Nucleus accumbens (tissue), 56 donors: ENCODE results near the gene SAMD14.

Experiments used
- DNase-seq, 56 donors: peaks; one replicate each; lab custom pipeline; 2025; lab: John Stamatoyannopoulos, UW

The SAMD14 gene

DNA sequence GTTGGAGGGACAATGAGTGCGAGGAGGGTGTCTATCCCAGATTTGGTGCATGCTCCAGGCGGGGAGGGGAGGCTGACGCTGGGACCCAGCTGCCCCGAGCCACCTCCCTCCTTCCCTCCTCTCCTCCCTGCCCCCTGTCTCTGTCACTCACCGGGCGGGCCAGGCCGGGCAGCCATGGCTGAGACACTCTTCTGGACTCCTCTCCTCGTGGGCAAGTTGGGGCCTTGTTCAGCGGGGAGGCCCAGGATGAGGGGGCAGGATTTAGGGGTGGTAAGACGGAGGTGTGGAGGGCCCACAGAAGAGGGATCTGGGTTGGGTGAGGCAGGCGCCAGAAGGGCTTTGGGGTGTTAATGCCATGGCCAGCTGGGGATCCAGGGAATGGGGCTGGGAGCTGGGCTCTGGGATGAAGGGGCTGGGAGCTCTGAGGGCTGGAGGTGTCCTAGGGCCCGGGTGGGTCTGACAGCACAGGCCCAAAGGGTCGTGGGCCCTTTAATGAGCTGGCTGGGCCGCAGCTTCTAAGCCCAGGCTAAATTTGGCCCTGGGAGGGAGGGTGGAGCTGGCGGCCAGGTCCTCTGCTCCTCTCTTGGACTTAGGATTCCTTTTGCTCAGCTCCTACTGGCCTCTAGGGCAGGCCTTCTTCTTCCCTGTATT lies 36.0 kb upstream of the SAMD14 start, which contains the start of gene SGCA:
TSS of gene SGCA (plus strand) at position 139 of the 651 bp plus-strand sequence. CDS start at position 175, 36 bp downstream.
- no peak for DNase-seq

DNA sequence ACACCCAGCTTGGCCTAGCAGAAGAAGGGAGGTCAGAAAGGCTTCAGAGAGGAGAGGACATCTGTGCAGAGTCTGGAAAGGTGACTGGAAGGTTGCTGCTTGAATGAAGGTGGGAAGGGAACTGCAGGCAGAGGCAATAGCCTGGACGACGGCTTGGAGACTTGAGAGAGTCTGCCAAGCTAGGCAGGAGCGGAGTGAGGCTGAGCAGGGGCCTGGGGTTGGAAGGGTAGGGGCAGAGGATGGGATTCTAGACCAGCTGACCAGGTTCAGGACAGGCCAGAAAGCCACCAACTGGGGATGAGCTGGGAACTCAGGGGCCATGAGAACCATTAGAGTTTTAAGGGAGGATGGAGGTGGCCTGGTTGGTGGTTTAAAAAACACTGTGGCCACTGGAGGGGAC lies 35.5 kb upstream of the SAMD14 start:
- no peak for DNase-seq

DNA sequence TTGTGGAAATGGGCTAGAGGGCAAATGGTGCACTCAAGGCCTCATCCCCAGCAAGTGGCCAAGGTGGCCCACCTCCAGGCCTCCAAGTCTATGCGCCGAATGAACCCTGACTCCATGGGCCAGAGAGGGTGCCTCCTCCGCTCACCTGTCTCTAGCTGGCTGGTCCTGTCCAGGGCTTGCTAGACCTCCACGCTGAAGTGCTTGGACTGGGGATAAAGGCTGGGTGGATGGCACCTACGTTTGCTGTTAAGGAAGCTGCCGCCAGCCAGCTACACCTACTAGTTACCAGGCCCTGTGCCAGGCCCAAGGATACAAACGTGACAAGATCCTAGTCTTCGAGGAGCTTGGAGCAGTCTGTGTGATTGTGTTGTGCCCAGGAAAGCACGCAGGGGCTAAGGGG lies 35.1 kb upstream of the SAMD14 start:
- no peak for DNase-seq

DNA sequence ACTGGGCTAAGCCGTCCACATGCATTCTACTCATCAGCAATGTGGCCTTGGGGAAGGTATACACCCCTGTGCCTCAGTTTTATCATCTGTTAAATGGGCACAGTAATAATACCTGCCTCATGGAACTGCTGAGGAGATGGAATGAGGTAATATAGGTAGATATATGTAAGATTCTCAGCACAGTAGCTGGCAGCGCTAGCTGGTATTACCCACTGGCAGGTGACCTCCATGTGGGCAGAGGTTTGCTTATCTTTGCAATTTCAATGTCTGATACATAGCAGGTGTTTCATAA lies 34.7 kb upstream of the SAMD14 start:
- no peak for DNase-seq

DNA sequence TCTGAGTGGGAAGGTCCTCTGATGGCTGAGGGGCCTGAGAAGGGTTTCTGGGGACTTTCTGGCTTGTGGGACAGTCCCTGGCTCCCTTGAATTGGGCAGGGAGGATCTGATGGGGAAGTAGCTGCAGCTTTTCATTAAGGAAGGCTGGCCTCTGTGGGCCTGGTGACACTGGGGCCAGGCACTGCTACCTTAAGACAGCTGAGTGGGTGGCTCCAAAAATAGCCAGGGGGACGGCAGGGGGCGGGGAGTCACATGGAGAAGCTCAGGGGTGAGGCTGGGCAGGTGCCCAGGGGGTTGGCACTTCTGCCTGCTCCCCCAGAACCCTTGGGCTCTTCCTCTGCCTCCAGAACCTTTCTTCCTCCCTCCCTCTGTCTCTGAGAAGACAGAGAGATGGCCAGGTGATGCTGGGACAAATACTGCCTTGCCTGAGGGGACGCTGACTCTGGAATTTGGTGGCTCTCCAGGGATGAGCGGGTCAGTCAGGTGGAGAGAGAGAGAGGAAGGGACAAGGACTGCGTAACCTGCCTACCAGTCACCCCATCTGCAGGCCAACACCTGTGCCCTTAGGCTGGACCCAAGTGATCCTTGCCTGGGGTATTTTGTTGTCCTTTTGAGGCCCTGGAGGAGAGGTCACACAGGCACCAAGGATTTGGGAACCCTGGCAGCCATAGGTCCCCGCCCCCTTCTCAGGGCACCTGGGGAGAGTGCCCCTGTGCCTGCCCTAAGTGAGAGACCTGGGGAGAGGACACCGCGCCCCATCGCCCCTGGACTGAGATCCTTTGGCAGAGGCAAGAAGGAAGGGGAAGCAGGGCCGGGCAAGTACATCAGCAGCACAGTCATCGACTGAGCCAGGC lies 34.1 kb upstream of the SAMD14 start:
- no peak for DNase-seq

DNA sequence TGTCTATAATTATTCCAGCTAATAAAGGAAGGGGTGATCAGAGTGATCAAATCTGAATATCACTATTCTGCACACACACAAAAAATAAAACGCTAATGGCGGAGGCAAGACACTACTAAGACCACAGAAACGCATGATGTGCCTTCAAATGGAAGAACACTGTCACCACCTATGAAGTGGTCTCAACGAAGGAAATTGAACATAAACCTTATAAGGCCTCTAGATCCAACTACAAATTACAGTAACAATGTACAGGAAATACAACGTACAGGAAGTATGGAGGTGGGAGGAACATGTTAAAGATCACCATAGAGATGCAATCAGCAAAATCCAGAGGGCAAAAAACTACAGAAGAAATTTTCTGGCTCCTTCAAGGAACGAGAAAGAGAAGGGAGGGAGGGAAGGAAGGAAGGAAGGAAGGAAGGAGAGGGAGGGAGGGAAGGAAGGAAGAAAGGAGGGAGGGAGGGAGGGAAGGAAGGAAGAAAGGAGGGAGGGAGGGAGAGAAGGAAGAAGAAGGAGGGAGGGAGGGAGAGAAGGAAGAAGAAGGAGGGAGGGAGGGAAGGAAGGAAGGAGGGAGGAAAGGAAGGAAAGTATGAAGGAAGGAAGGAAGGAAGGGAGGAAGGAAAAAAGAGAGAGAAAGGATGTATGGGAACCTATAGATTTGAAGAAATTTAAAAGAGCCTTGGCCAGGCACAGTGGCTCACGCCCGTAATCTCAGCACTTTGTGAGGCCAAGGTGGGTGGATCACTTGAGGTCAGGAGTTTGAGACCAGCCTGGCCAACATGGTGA lies 32.7 kb upstream of the SAMD14 start:
- DNase-seq: no peak

DNA sequence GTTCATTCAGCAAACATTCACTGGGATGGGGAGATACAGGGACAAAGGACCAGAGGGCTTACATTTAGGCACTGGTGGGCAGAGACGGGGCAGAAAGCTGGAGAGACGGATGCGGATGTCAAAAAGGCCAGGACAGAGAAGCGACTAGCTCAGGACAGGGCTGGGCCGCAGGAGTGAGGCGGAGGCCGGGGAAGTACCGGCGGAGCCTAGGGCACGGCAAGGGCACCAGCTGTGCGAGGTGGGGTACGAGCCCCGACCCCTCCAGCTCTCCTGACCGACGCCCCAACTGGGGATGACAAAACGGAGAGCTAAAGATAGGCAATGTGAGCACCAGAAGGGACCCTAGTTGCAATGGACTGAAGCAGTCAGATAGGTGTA lies 31.9 kb upstream of the SAMD14 start:
- DNase-seq: no peak

DNA sequence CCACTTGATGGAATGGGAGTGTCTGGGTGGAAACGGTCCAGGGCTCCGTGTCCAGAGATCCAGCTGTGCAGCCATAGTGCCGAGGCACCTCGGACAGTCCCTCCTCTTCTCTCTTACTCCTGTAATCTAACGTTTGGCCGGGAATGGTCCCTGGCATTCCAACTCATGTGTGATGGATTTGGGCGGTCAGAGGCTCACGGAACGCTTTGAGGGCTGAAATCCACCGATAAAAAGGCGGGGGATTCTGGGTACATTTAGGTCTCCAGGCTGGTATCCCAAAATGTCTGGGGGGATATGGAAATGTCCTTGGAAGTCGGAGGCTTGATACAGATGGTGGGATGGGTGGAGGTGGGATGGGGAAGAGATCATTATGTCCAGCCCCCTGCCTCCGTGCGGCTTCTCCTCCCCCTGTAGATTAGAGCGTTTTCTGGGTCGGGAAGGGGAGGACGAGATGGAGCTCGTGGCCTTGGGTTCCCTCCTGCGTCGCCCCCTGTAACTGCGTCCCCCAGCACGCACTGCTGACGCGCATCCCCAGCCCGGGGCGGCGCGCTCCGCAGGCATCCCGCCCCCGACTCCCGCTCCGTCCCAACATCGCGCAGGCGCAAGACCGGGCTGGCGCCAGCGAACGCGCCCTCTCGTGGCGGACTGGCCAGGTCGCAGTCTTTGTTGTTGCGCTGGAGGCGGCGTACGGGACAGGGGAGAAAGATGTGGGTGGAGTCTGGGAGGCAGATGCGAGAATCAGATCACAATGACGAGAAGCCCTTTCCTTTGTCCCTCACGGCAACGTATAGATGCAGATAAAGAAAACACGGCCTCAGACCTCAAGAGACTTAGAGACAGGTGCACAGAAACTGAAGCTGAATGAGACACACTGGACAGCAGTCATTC lies 31.3 kb upstream of the SAMD14 start:
- DNase-seq: peak in 55 of 56 donors; percentile 33 to 97 (median 87)

DNA sequence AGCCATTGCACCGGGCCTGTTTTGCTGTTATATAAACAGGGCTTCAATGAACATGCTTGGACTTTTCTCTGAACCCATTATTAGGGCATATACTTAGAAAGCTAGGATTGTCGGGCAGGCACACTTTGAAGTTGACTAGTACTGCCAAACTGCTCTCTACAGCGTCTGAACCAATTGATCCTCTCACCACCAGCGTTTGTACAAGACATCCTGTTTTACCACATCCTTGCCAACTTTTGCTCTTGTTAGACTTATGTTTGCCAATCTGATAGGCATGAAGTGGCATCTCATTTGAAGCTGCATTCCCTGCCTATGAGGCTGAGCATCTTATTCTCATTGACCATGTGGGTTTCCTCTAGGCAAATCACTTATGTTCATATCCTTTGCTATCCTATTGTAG lies 27.9 kb upstream of the SAMD14 start:
- DNase-seq: no peak

DNA sequence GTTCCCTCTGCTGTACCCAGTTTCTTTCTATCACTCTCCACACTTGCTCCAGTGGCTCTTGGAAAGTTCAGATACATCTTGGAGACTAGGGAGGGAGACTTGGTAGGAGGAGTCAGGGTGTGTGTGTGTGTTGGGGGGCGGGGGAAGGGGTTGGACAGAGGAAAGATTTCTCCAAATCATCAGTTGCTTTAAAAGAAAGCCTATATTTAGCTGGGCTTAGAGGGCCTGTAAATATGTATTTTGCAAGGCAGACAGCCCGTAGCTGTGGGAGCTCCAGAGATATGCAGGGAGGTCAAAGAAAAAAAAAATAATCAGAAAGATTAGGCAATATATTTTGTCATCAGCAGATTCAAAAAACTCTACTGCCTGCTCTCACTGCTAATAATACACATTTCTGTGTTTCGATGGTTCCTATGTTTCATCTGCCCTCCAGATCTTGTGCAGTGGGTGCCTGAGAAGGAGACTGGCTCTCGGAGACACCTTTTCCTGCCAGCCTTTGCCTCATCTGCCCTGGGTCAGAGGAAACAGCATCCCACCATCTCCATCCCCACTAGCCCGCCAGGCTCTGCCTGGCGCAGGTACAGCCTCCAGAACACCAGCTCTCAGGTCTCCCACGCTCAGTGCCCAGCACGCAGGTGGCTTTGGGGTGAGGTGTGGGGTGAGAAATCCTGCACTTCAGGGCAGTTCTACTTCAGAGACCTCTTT lies 25.3 kb upstream of the SAMD14 start:
- no peak for DNase-seq

DNA sequence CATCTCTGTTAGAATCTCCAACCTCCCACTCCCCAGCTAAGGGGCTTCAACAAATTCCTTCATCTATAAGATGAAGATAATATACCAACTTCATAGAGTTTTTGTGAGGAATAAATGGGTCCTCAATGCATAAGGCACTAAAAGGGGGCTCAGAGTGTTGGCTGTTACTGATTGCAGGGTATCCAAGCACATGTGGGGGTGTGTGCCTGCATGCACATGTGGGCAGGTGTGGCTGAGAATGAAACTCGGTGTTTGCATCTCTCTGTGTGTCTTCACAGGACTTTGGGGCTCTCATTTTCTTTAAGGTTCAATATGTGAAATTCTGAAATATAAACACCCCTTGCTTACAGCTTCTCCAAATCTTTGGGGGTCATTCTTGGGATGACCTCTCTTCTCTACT lies 24.6 kb upstream of the SAMD14 start:
- no peak for DNase-seq

DNA sequence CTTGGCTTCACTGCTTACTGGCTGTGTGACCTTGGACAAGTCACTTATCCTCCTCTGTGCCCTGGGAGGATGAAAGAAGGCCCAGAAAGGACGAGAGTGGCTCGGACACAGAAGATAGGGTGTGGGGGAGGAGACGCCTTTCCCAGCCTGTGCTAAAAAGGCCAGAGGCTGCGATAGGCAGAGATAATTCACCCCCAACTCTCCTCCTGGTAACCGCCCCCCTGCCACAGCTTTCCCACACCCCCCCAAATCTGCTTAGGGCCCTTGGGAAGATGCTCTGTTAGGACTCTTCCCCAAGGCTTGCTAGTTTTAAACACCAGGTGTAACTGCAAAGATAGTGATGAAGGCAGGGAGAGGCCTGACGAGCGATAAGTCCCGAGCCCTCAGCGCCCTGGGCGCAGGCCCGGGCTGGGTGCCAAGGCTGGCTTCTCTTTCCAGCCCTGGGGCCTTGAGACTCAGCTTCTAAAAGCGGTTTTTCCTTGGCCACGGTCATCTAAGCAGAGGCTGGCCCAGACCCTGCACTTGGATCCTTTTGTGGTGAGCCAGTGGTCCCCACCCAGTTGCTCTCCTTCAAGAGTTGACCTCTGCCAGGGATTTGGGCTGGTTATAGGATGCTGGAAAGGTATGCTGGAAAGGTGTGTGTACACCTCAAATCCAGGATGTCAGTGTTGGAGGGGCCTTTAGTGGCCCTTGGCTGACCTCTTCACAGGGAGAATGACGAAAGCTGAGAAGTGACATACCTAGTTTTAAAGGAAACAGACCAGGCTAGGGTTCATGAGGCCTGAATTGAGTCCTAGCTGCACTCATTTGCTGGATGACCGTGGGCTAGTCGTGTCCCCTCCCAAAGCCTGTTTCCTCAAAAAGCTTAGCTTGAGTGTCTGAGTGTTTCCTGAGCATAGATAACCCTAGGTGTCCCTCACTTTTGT lies 24.0 kb upstream of the SAMD14 start:
- DNase-seq: peak in 2 of 56 donors; percentile 29 to 31

DNA sequence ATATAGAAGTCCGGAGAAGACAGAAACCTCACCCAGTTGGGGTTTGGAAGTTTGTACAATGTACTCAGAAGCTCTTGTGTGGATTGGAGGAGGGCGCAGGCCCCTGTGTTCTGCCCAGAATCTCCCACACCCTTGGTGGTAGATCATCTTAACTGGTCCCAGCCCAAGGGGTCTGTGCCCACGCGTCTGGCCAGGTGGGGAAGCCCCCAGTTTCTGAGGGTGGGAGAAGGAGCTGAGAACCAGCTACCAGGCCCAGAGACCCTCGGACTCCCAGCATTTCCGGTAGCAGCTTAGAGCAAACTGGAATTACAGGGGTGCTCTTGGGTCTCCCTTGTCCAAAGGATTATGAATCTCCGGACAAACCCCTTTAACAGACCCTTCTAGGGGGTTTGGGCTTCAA lies 22.8 kb upstream of the SAMD14 start:
- no peak for DNase-seq

DNA sequence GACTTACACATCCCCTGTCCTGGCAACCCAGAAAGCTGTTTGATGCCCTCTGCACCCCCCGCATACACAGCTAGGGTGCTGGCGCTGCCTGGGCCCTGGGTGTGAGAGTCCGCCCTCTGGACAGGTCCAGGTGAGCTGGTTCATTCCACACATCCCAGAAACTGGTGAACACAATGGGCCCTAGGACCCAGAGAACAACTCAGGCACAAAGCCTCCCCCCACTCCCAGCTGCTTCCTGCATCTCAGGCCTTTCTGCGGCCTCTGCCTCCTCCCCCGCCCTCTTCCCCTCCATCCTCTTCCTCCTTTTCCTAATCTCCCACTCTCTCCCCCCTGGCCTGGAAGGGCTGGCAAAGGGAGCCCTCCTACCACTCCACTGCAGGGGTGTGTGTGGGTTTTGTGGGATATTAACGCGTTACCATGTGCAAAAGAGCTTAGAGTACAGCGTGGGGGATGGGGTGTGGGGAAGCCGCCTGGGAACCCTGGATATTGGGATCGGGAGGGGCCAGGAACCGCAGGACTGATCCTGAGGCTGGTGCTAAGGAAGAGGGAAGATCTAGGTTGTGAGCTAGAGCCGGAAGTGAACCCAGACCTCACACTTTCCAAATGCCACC lies 22.1 kb upstream of the SAMD14 start:
- DNase-seq: peak in 55 of 56 donors; percentile 51 to 94 (median 83)

DNA sequence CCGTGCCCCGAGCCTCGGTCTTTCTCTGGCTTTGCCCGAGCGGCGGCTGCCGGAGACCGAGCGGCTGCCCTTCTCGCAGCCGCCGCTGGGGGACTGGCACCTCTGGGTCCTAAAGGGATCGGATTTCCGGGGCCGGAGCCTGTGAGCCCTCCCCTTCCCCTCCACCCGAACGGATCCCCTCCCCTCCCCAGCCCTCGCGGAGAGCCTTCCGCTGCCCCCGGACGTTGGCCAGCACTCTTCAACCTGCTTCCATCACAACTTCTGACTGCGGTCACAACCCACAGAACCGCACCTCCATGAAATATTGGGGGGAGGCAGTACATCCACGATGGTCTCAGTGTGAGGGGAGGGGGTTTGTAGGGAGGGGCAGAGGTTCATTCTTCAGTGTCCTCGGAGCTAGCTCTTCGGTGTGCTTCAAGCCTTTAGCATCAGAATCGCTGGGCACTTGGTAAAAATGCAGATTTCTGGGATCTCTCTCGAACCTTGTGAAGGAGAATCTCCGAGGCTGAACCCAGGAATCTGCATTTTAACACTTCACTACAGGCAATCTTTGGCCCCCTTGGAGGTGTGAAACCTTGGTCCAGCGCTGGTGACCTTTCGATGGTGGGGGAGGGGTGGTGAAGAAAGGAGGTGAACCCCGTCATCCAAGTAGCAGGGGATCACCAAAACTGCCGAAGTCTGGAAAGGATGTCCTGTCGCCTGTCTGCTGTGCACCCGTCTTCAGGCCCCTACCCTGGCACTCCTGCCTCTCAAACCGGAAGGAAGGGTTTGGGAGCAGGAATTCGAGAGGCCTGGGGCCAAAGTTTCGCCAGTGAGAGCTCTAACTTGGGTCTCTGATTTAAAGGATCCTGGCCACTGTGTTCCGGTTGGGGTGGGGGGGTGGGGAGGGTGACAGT lies 21.3 kb upstream of the SAMD14 start:
- DNase-seq: peak; percentile 32 to 92 (median 81)

DNA sequence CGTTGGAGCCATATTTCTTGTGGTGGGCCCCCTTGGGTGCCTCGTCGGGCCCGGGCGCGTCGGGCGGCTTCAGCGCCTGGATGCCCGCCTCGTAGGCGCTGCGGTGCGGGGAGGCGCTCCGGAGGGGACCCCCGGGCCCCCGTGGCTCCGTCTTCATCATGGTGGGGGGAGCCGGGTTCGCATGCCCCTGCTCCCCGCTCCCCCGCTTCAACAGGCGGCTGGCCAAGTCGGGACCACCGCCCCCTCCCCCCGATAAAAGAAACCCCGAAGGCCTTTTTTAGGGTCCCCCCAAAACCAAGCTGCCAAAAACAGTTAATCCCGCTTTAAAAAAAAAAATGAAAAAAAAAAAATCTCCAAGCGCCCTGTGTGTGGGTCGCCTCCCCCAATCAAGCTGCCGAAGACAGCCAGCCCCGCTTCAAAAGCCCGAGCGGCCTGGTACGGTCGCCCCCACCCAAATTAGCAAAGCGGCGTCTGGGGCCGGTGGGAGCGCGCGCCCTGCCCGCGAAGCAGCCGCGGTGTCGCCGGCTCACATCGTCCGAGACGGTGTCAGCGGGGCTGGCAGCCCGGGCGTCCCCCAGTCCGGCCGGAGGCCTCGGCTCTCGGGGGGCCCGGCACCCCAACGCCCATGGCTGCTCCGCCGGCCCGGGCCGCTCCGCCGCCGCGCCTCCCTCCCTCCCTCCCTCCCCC lies 20.5 kb upstream of the SAMD14 start, which contains the start of gene PPP1R9B:
TSS of gene PPP1R9B (minus strand) at position 324 of the 687 bp plus-strand sequence. CDS start at position 160, 164 bp downstream.
- DNase-seq: peak in 2 of 56 donors; percentile 49 to 50
